ENCODE data around the gene AUTS2. TPM values are rescaled to one million over a fixed set of nuclear protein-coding genes. Genes with fewer than 3 reads are reported as not detected.

AUTS2 gene
- total and polyA plus RNA-seq, 10 of the 15 experiments (the other 5 are each of a cell fraction or from before 2014, with no cell fraction given) = 6.4 to 55.6 (median 21.6) TPM

DNA sequence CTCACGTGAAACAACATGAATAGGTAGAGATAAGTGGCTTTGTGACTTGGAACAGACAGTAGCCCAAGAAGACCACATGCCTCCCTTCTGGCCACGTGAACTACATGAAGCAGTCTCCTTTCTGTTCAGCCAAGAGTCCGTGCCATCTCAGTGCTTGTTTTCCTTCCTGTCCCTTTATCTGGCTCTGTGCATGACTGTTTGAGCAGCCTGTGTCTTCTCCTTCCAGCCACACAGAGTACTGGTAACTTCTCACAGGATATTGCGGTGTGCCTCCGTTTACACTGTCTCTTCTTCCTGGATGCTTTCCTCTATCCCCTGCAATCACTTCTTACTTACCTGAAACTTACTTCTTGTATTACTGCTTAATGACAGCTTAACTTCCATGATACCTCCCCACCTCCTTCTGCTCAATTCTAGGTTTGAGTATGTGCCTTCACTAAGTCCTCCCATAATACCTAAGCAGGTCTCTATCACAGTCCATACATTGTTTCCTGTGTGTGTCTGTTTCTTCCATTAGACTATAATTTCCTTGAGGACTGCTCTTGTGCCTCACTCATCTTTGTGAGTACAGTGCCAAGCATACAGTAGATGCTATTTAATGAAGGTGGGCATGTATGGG lies 748.7 kb downstream of the AUTS2 start:
- intact Hi-C loops (cut with micrococcal nuclease; ENCODE audit: unreplicated experiment) = no loop called here
- H3K36me3 ChIP-seq (ENCODE audit: control insufficient read depth in 2 of 2, insufficient read depth in 2 of 2, low read length in 1 of 2) = no peaks in the 10 kb centered on the region
- H3K4me2 ChIP-seq (ENCODE audit: control insufficient read depth, insufficient read depth) = no peak overlapping the region; the same call in 1 of the 2 replicates
- FAIRE-seq = no peak
- ChIA-PET RAD21 (ENCODE audit: unreplicated experiment) (no interaction called here), CTCF (interaction anchor here (0.7 to 1.0 kb wide), 2 partner anchors 10 to 474 kb away, joined by 3 read pairs; no protein-coding TSS in a partner anchor), POLR2A (no interaction called here), SMC1A (ENCODE audit: uncharacterized antibody, unreplicated experiment) (interaction anchor here (1.2 kb wide), 1 partner anchor 352 kb away, joined by 4 read pairs; no protein-coding TSS in a partner anchor)
- in situ Hi-C loops (cut with MboI) = no loop called here
- BruUV-seq (replicated peaks) = no TSS peak
- H2AFZ ChIP-seq (ENCODE audit: control insufficient read depth, low read depth, low read length) = no peak overlapping the region
- no peaks in the 10 kb centered on the region for H4K20me1 ChIP-seq (ENCODE audit: control insufficient read depth, insufficient read depth)
- no peak overlapping the region for H3K9ac ChIP-seq (ENCODE audit: control insufficient read depth, insufficient read depth, low read length)
- WGBS (ENCODE audit: insufficient coverage, insufficient replicate concordance, low lambda C conversion rate, missing lambda C conversion rate) = 63% methylated on average over 5 of the region's 5 CpGs
- no peak for DNase-seq (ENCODE audit: low read depth, low spot score)
- no peak overlapping the region for H3K27ac ChIP-seq (ENCODE audit: control insufficient read depth, insufficient read depth)
- TF ChIP-seq KDM1A (IDR thresholded peaks at IDR 0.05; ENCODE audit: borderline replicate concordance) (no peak), STAT1 (conservative IDR thresholded peaks at IDR 0.05) (no peak), NFXL1 (IDR thresholded peaks at IDR 0.05; ENCODE audit: borderline replicate concordance) (no peak), SPI1 (IDR thresholded peaks at IDR 0.05; ENCODE audit: borderline replicate concordance, insufficient read depth, low read depth, low read length) (no peak)
- no peaks in the 10 kb centered on the region for H3K9me3 ChIP-seq (replicated peaks; ENCODE audit: control insufficient read depth, insufficient read depth, low read length)
- ATAC-seq = no peak; the same call in 2 of the 3 replicates
- H3K4me1 ChIP-seq (ENCODE audit: control insufficient read depth, insufficient read depth, low read length) = peaks cover 15% of the 10 kb centered on the region
- H3K27me3 ChIP-seq (replicated peaks in 1 of 2; ENCODE audit: control insufficient read depth in 2 of 2, insufficient read depth in 2 of 2, low read length in 1 of 2) = no peaks in the 10 kb centered on the region; a peak in 1 of 4 replicates
- no peak overlapping the region for H3K4me3 ChIP-seq
- H3K79me2 ChIP-seq (ENCODE audit: control insufficient read depth, insufficient read depth, low read length) = no peaks in the 10 kb centered on the region

GRCh38 chr7:70347463-70348254 lies 749.4 kb downstream of the AUTS2 start:
- WGBS (ENCODE audit: insufficient coverage, insufficient replicate concordance, low lambda C conversion rate, missing lambda C conversion rate) = 0% methylated on average over 3 of the region's 3 CpGs
- TF ChIP-seq NRF1 (conservative IDR thresholded peaks at IDR 0.05; ENCODE audit: low read depth, low read length) (no peak), EP300 (IDR thresholded peaks at IDR 0.05; ENCODE audit: borderline replicate concordance in 1 of 2, control insufficient read depth in 1 of 2, low read depth in 2 of 2, low read length in 2 of 2) (peak in 1 of 2 experiments; percentile 60; a peak in 1 of 4 replicates), HDAC2 (IDR thresholded peaks at IDR 0.05) (no peak), EZH2 (IDR thresholded peaks at IDR 0.05; ENCODE audit: borderline replicate concordance, control insufficient read depth, low read depth, low read length) (no peak), KAT2A (conservative IDR thresholded peaks at IDR 0.05; ENCODE audit: control insufficient read depth, low read depth, low read length) (no peak), SIX5 (IDR thresholded peaks at IDR 0.05; ENCODE audit: low read depth, low read length, severe bottlenecking) (no peak), TCF12 (IDR thresholded peaks at IDR 0.05; ENCODE audit: low read depth, low read length) (no peak), ZNF217 (IDR thresholded peaks at IDR 0.05) (no peak; the same call in 1 of the 2 replicates)

More at GRCh38 chr7:70347463-70348254, 749.4 kb downstream of the AUTS2 start:
- CTCF ChIA-PET = interaction anchor here (0.7 kb wide), 1 partner anchor 475 kb away, joined by 3 read pairs; no protein-coding TSS in a partner anchor
- Histone ChIP-seq H3K36me3 (ENCODE audit: control insufficient read depth in 2 of 2, insufficient read depth in 2 of 2, low read length in 1 of 2) (no peaks in the 10 kb centered on the region), H4K20me1 (ENCODE audit: control insufficient read depth, insufficient read depth) (no peaks in the 10 kb centered on the region), H2AFZ (ENCODE audit: control insufficient read depth, low read depth, low read length) (no peak overlapping the region), H3K4me1 (ENCODE audit: control insufficient read depth, insufficient read depth, low read length) (peaks cover 15% of the 10 kb centered on the region), H3K4me2 (ENCODE audit: control insufficient read depth, insufficient read depth) (0 out of 2 replicates have a peak overlapping the region, but pooled peaks have one; percentile 35), H3K4me3 (no peak overlapping the region), H3K9ac (ENCODE audit: control insufficient read depth, insufficient read depth, low read length) (no peak overlapping the region), H3K9me3 (replicated peaks; ENCODE audit: control insufficient read depth, insufficient read depth, low read length) (no peaks in the 10 kb centered on the region; the same call in 2 of the 3 replicates), H3K79me2 (ENCODE audit: control insufficient read depth, insufficient read depth, low read length) (no peaks in the 10 kb centered on the region), H3K27ac (ENCODE audit: control insufficient read depth, insufficient read depth) (no peak overlapping the region), H3K27me3 (replicated peaks in 1 of 2; ENCODE audit: control insufficient read depth in 2 of 2, insufficient read depth in 2 of 2, low read length in 1 of 2) (no peaks in the 10 kb centered on the region; a peak in 1 of 4 replicates)
- DNase-seq (ENCODE audit: low read depth, low spot score) = peak; percentile 66
- SMC1A ChIA-PET (ENCODE audit: uncharacterized antibody, unreplicated experiment) = interaction anchor here (1.2 kb wide), 1 partner anchor 351 kb away, joined by 4 read pairs; no protein-coding TSS in a partner anchor
- RAD21 ChIA-PET (ENCODE audit: unreplicated experiment) = no interaction called here
- FAIRE-seq = peak; percentile 82
- no TSS peak for BruUV-seq (replicated peaks)
- POLR2A ChIA-PET = no interaction called here
- peak; percentile 99 for ATAC-seq
- intact Hi-C loops (cut with micrococcal nuclease; ENCODE audit: unreplicated experiment) (no loop called here), in situ Hi-C loops (cut with MboI) (no loop called here)

Measured in GM12878 (cell line).